IPS DF 6.9 (cell line): Measurements from ENCODE around the gene NAB2.
"Not testable (repeated sequence)": the region's sequence is repeated elsewhere in the genome, so short reads cannot be mapped to it uniquely, and the experiment has no call there.

Experiments
- DNase-seq: peaks from one replicate; pipeline ENCODE4 v3.0.0-alpha.2; 2013; ENCODE audit warnings: low read depth, low spot score
- H3K27ac ChIP-seq: one replicate; pipeline ENCODE4 v1.5.1; 2013; ENCODE audit warnings: low read length, control low read depth
- H3K27me3 ChIP-seq: 2 replicates; pipeline ENCODE4 v1.6.1; 2013; ENCODE audit warnings: mild to moderate bottlenecking, low read length; ENCODE audit not compliant: control insufficient read depth, insufficient read depth
- H3K36me3 ChIP-seq: 2 replicates; pipeline ENCODE4 v1.6.1; 2013; ENCODE audit warnings: low read length; ENCODE audit not compliant: control insufficient read depth, insufficient read depth
- H3K4me1 ChIP-seq: 2 replicates; pipeline ENCODE4 v1.6.1; 2013; ENCODE audit warnings: low read length; ENCODE audit not compliant: control insufficient read depth, insufficient read depth
- H3K4me3 ChIP-seq: 2 replicates; pipeline ENCODE4 v1.5.1; 2013; ENCODE audit warnings: mild to moderate bottlenecking, low read length
- H3K9me3 ChIP-seq: 2 replicates; pipeline ENCODE4 v1.6.1; 2013; ENCODE audit warnings: low read length, inconsistent platforms; ENCODE audit not compliant: control insufficient read depth, insufficient read depth
- WGBS: extraction: QIAGEN DNeasy Blood & Tissue Kit; methylation state at CpG from one replicate; pipeline ENCODE4 v1.1.7; 2013; ENCODE audit warnings: mixed read lengths, missing lambda C conversion rate; ENCODE audit not compliant: insufficient read length, insufficient coverage; 5-methylcytosine and 5-hydroxymethylcytosine counted together

The NAB2 gene

DNA sequence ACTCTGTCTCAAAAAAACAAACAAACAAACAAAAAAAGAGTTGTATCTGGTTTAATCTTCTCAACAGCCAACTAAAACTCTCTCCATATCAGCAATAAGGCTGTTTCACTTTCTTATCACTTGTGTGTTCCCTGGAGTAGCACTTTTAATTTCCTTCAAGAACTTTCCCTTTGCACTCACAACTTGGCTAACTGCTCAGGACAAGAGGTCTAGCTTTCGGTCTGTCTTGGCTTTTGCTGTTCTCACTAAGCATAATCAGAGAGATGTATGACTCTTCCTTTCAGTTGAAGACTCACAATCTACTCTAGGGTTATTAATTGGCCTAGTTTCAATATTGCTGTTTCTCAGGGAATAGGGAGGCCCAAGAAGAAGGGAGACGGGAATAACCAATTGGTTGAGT lies 22.7 kb upstream of the NAB2 start:
- peaks cover 17% of the 10 kb centered on the region; the same call in 1 of the 2 replicates for H3K36me3 ChIP-seq
- no peak overlapping the region for H3K4me3 ChIP-seq
- DNase-seq = no peak
- H3K27me3 ChIP-seq = no peaks in the 10 kb centered on the region
- no peaks in the 10 kb centered on the region for H3K4me1 ChIP-seq
- WGBS = no CpG with 5 or more reads among the region's 2 CpGs
- H3K9me3 ChIP-seq = no peaks in the 10 kb centered on the region
- no peak overlapping the region for H3K27ac ChIP-seq

DNA sequence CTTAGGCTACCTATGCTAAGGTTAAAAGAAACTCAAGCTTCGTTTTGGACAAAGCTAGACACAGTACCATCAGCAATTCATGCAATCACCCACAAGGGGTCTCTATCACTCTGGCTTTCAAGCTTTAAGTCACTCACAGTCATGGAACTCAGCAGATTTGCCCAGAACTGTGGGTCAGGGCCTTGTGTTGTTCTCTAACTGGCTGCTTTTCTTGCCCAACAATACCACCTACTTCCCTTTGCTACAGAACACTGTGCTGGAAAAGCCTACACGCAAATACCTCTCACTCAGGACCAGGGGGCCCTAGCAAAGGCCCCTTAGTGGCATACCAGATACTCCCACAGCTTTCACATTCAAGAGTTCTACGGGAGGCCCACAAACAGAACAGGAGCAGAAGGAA lies 19.4 kb upstream of the NAB2 start:
- H3K27me3 ChIP-seq = no peaks in the 10 kb centered on the region
- H3K4me3 ChIP-seq = no peak overlapping the region
- no peak overlapping the region for H3K27ac ChIP-seq
- no peak for DNase-seq
- WGBS = no CpG with 5 or more reads among the region's 3 CpGs
- H3K9me3 ChIP-seq = no peaks in the 10 kb centered on the region
- H3K36me3 ChIP-seq = peaks cover 10% of the 10 kb centered on the region; the same call in 1 of the 2 replicates
- H3K4me1 ChIP-seq = no peaks in the 10 kb centered on the region

DNA sequence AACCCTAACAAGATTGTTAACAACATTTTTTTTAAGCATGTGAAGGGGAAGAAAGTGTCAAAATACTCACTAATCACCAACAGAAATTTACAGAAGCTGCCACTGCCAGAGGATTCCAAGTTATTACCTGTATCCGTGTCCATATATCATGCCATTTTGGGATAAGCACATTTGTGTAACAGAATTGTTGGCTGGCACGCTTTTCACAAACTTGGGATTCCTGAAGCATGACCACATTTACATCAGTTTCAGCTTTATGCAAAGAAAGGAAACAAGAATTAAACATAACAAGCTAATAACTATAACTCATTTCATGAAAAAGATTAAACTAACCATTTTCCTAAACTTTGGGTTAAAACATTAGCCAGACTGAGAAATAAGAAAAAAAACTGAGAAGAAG lies 16.3 kb upstream of the NAB2 start:
- no CpG with 5 or more reads among the region's 2 CpGs for WGBS
- Histone ChIP-seq H3K4me3 (no peak overlapping the region), H3K4me1 (no peaks in the 10 kb centered on the region), H3K27ac (no peak overlapping the region), H3K27me3 (no peaks in the 10 kb centered on the region), H3K36me3 (peaks cover 4% of the 10 kb centered on the region; the same call in 1 of the 2 replicates), H3K9me3 (no peaks in the 10 kb centered on the region)
- no peak for DNase-seq

DNA sequence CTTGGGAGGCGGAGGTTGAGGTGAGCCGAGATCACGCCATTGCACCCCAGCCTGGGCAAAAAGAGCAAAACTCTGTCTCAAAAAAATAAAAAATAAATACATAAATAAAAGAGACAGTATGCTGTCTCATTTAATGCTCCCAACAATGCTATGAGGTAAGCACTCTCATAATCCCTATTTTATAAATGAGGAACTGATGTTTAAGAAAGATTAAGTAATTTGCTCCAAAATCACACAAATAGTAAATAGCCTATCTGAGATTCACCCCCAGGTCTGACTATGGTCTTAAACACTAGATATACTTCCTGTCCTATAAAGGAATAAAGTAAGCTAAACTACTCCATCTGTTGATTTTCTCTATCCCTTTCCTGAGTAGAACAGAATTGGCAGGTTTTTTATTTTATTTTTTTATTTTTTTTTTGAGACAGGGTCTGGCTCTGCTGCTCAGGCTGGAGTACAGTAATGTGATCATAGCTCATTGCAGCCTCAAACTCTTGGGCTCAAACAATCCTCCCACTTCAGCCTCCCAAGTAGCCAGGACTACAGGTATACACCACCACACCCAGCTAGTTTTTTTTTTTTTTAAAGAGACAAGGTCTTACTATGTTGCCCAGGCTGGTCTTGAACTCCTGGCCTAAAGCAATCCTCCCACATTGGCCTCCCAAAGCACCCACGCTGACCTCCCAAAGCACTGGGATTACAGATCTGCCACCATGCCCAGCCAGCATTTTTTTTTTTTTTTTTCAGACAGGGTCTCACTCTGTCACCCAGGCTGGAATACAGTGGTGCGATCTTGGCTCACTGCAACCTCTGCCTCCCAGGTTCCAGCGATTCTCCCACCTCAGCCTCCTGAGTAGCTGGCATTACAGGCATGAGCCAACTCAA lies 15.1 kb upstream of the NAB2 start:
- H3K4me3 ChIP-seq, H3K27ac ChIP-seq, H3K36me3 ChIP-seq, H3K4me1 ChIP-seq, DNase-seq, H3K27me3 ChIP-seq, H3K9me3 ChIP-seq: not testable (repeated sequence)
- WGBS = no CpG with 5 or more reads among the region's 6 CpGs

DNA sequence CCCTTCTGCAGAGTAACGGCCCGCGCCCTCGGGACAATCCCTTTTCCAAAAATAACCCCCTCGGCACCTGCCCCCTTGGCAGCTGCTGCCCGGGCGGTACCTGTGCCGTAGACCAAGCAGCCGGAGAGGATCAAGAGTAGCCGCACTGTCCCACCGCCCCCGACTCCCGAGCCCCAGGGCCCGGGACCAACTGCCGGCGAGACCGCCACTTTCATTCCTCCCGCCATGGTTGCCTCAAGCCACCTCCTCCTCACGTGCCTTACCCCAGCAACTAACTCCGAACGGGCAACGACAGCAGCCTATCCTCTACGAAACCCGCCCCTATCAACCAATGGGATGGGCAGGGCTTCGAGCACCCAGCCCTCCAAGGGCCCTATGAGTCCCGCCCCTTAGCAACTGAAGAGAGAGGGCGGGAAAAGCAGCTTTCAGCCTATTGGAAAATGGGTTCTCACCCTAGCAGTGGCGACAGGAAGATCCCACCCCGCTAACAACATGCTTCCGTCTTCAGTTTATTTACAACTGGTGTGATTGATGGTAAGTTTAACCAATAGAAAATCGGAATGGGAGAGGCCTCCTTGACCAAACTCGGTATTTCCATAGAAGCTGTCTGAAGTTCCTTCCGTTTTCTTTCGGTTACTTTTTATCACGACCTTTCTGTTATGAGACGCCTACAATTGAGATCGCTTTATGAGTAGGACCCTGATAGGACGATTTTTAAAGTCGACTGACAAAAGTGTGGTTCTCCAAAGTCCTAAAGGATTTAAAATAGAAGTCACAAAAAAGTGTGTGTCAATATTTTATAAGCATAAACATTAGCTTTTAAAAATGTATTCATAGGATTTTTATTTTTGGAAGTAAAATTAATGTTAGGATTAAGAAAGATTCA lies 10.2 kb upstream of the NAB2 start, which contains the start of gene NEMP1:
NEMP1 (minus strand) TSS at position 273 of the 886 bp plus-strand sequence; CDS start at position 227, 46 bp downstream.
- no peaks in the 10 kb centered on the region for H3K27me3 ChIP-seq
- H3K4me3 ChIP-seq = peak within 1 kb of the TSS; percentile 66
- no peaks in the 10 kb centered on the region for H3K9me3 ChIP-seq
- H3K4me1 ChIP-seq = no peaks in the 10 kb centered on the region
- peak; percentile 100 for DNase-seq
- no peaks in the 10 kb centered on the region; the same call in 1 of the 2 replicates for H3K36me3 ChIP-seq
- no peak within 1 kb of the TSS for H3K27ac ChIP-seq
- WGBS = no CpG with 5 or more reads among the region's 39 CpGs

DNA sequence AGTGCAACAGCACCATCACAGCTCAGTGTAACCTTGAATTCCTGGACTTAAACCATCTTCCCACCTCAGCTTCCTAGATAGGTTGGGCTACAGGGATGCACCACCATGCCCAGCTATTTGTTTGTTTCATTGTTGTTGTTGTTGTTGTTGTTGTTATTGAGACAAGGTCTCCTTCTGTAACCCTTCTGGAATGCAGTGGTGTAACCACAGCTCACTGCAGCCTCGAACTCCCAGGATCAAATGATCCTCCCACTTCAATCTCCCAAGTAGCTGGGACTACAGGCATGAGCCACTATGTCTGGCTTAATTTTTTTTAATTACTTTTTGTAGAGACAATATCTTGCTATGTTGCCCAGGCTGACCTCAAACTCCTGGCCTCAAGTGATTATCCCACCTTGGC lies 9.1 kb upstream of the NAB2 start:
- no peak for DNase-seq
- no peaks in the 10 kb centered on the region; the same call in 1 of the 2 replicates for H3K36me3 ChIP-seq
- WGBS = no CpG with 5 or more reads among the region's 1 CpG

DNA sequence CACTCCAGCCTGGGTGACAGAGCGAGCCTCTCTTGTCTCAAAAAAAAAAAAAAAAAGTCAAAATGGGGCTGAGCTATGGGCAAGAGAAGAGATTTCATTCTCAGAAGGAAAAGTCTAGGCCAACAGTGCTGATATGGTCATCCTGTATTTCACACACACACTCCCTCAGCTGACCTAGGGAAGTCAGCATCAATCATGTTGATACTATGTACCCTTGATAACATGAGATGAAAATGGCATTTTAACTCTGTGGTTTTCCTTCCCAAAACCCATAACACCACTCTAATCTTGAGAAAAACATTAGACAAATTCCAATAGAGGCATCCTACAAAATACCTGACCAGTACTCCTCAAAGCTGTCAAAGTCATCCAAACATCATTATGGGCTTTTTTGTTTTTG lies 8.1 kb upstream of the NAB2 start:
- no CpG with 5 or more reads among the region's 1 CpG for WGBS
- DNase-seq = no peak
- Histone ChIP-seq H3K9me3 (no peaks in the 10 kb centered on the region), H3K27ac (no peak overlapping the region), H3K36me3 (no peaks in the 10 kb centered on the region; the same call in 1 of the 2 replicates), H3K27me3 (no peaks in the 10 kb centered on the region), H3K4me1 (peaks cover under 1% of the 10 kb centered on the region; the same call in 1 of the 2 replicates), H3K4me3 (no peak overlapping the region)

More for the DNA sequence above, 9.1 kb upstream of the NAB2 start:
- Histone ChIP-seq H3K27me3 (no peaks in the 10 kb centered on the region), H3K9me3 (no peaks in the 10 kb centered on the region), H3K4me3 (no peak overlapping the region), H3K27ac (no peak overlapping the region), H3K4me1 (no peaks in the 10 kb centered on the region)

DNA sequence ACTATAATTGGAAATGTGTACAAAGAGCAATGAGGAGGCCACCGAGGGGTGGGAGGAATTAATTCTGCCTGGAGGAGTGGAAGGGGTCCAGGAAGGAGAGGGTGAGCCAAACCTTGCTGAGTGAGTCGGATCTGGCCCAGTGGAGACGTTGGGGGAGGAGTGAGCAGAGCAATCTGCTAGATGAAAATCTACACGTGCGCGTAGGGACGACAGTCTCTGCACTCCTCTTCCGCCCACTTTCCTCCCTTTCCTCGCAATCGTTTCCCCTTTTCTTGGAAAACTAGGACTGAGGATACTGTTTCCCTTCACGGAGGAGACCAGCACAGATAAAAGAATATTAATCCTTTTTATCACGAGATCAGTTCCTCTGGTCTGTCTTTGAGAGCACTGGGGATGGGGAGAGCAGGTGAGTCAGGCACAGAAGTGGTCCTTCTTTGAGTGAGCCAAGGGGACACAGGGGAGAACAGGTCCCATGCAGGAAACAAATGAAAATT lies 2.9 kb upstream of the NAB2 start:
- no peak for DNase-seq
- WGBS = no CpG with 5 or more reads among the region's 12 CpGs
- Histone ChIP-seq H3K36me3 (no peaks in the 10 kb centered on the region), H3K4me1 (peaks cover 3% of the 10 kb centered on the region), H3K27ac (no peak overlapping the region), H3K9me3 (no peaks in the 10 kb centered on the region), H3K27me3 (no peaks in the 10 kb centered on the region), H3K4me3 (peak overlapping the region; percentile 38; the same call in 1 of the 2 replicates)

DNA sequence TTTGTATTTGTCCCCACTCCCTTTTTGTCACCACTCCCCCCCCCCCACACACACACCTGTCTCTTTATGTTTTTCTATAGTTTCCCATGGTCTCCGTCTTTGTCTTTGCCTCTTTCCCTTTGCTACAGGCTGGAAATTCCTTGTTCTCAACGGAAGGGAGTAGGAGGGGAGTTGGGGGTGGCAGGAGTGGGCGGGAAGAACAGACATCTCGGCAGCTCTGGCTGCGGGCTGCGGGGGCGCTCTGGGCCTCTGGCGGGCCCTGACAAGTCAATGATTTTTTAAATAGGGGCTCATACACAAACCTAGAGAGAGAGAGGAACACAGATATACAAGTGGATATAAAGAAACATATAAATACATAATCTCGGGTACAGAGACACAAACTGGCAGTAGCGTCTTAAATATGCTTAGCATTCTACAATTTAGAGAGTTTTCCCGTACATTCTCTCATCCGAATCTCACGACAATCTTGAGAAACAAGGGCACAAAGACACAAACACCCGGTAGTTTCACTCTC lies 2.4 kb upstream of the NAB2 start:
- Histone ChIP-seq H3K4me3 (peak overlapping the region; percentile 38; the same call in 1 of the 2 replicates), H3K36me3 (no peaks in the 10 kb centered on the region), H3K27me3 (no peaks in the 10 kb centered on the region), H3K27ac (no peak overlapping the region), H3K9me3 (no peaks in the 10 kb centered on the region), H3K4me1 (peaks cover 3% of the 10 kb centered on the region)
- WGBS = no CpG with 5 or more reads among the region's 14 CpGs
- DNase-seq = no peak
